SH-SY5Y (cell line): ENCODE results near the gene DAB1.

Source experiments
- GATA2 ChIP-seq: IDR thresholded peaks from 2 replicates; pipeline ENCODE4 v1.6.1; 2011; ENCODE audit warnings: mild to moderate bottlenecking, low read depth, low read length
- GATA3 ChIP-seq: IDR thresholded peaks from 2 replicates; pipeline ENCODE4 v1.6.1; 2011; ENCODE audit warnings: low read depth, mild to moderate bottlenecking, low read length, moderate library complexity

The DAB1 gene

DNA sequence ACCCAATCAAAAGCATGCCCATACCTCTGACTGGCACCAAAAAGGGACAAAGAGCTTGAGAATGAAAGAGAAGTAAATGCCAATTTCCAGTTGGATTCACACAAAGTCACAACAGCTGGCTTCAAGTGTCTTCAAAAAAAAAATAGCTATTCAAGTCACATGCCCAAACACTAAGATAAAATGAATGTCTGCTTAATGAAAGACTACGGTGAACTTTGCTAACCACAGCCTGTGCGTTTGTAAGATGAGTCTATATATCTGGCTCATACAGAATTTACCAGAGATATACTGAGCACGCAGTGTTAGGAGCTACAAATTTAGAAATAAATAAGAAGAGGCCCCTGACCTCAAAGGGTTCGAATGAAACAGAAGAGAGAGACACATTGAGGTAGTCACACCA, 73.2 kb downstream of the DAB1 start:
- TF ChIP-seq GATA3 (no peak), GATA2 (no peak)

DNA sequence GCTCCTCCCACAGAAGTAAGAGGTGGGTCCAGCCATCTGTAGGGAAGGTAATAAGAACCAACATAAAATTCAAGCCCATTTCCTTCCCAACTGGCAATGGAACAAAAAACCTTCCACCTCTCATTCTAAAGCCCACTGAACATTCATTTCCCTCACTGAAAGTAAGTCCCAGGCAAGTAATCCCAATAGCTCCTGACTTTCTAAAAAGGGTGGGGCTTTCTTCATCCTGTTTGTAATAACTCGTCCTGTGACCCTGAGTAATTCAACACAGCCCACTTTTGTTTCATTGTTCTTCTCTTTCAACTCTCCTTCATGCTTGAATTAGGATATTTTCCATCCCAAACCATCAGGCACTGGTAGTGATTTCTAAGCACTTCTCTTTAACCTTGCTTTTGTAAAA, 74.9 kb downstream of the DAB1 start:
- no peak for TF ChIP-seq GATA3

DNA sequence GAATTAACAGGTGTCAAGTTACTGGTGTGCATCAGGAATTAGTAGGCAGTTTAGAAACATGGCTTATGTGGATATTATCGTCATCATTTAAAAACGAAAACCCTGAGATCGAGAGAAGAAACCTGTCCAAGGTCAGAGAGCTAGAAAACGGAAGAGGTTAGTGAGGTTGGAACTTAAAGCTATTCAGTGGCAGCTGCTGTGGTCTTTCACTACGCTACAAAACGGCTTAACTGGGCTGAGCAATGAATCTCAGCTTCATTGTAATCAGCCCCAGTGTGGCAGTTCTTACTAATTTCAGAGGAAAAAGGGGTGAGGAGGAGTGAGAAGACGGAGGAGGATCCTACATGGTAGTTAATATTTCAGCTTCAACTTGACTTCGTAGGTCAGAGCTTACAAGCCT, 77.9 kb downstream of the DAB1 start:
- TF ChIP-seq GATA3 (no peak), GATA2 (no peak)

DNA sequence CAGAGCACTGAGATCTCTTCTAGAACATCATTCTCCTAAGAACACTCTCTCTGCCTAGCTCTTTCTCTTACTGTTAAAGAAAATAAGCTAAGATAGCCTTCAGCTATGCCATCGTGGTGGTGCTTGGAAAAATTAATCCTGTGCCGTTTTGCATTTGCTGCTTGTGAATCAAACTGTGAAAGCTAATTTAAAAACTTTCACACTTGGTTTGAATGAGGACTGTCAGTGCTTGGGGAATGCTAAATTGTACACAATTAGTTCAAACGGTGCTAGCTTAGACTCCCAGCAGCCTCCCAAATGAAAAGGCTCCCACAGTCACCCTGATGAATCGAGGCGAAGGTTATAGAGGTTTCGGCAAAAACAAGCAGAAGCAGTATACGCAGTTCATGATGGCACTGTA, 79.6 kb downstream of the DAB1 start:
- no peak for TF ChIP-seq GATA2
- no peak for TF ChIP-seq GATA3

DNA sequence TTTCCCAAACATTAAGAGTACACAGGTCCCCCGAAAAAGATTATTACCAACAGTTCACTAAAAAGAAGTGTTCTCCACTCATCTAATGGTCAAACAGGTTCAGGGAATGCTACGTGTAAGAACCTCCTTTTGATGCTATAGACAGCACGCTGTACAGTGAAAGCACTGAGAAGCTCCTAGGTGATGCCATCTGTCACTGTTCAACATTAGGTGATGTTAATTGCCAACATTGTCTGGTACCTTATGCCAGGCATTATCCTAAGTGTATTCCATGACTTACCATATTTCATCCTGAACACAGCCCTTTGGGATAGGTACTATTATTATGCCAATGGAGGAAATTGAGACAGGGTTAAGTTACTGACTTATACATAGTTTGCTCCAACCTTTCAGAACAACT, 82.1 kb downstream of the DAB1 start:
- TF ChIP-seq GATA3 = no peak
- TF ChIP-seq GATA2 = no peak

DNA sequence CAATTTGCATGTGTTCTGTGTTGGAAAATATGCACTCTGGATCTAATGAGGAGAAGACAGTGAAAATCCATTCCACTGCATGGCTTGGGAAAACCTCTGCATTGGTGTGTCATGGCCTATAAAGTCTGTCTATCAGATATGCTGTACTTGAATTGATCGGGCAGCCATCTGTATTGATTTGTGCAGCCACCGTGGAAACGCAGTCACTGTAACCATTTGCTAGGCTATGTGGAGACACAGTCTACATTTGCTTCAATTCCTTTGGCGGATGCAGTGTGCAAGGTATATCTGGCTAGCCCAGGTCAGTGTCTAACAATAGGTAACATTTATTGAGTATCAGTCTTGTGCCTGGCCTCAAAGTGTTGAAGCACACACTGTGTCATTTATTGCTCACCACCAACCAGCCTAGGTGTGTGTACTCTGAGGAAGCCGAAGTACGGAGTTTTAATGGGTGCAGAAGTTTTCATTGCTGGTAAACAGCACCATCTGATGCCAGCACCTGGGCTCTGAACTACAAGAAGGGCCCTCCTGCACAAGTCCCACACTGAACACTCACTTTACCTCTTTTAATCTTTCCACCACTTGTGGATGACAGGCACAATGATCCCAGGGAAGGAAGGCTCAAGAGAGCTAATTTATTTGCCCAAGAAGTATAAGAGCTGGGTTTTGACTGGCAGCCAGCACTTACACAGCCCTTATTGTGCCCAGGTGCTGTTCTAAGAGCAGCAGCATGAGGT, 83.4 kb downstream of the DAB1 start:
- TF ChIP-seq GATA2 = no peak

DNA sequence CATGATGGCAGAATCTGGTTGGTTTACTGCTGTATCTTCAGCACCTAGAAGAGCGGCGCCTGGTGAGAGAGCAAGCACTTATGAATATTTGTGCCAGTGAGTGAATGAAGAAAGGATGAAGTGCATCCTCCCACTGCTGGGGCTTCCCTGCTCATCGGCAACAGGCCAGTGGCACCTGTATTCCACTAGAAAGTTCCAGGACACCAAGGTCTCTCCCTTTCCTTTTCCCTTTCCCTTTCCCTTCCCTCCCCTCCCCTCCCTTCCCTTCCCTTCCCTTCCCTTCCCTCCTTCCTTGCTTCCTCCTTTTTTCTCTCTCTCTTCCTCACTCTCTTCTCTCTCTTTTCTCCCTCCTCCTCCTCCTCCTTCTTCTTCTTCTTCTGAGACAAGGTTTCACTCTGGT, 86.2 kb downstream of the DAB1 start:
- TF ChIP-seq GATA3 (no peak), GATA2 (no peak)

DNA sequence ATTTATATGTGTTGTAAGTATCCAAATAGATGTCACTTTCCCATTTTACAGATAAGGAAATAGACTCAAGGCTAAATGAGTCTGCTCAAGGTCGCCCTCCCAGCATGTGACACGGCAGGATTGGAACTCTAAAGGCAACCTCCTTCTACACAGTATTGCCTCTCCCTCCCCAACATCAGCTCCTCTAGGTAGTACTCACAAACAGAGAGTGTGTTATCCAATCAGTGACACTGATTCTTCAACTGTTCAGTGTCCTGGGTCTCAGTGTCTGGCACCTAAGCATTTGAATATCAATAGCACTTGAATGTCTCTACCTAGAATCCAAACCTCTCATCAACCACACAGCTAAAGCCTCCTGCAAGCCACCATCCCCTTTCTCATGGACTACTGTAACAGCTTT, 87.1 kb downstream of the DAB1 start:
- TF ChIP-seq GATA2 = no peak
- TF ChIP-seq GATA3 = no peak

DNA sequence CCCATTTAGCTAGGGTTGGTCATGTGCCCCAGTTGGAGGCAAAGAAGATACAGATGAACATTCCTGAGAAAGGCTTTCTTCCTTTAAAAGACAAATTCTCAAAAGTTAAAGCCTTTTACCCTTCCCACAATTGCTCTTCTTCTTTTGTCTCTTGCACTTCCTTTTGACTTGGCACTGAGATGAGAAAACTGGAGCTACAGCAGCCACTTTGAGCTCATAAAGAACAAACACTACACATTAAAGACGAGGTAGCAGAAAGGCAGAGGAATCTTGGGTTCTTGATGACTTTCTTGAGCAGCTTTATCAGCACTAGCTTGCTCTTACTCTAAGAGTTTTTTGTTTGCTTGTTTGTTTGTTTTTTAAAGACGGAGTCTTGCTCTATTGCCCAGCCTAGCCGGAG, 92.2 kb downstream of the DAB1 start:
- TF ChIP-seq GATA2 (no peak), GATA3 (no peak)

DNA sequence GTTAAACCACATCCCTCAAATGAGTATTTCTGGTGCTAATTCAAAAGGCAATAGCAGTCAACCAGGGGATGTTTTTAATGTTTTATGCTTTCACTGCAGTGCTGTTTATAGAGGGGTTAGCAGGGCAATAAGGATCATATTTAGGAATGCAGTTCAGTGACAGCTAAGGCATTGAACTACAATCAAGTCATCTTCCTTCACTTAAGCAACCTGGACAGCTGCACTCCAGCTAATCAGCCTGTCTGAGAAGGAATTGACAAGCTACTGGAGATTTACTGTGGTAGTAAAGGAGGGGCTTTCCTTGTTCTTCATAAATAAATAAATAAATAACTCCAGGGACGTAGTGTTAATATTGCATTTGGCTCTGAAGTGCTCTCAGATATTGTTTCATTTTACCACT, 93.9 kb downstream of the DAB1 start:
- TF ChIP-seq GATA2 (no peak), GATA3 (no peak)

DNA sequence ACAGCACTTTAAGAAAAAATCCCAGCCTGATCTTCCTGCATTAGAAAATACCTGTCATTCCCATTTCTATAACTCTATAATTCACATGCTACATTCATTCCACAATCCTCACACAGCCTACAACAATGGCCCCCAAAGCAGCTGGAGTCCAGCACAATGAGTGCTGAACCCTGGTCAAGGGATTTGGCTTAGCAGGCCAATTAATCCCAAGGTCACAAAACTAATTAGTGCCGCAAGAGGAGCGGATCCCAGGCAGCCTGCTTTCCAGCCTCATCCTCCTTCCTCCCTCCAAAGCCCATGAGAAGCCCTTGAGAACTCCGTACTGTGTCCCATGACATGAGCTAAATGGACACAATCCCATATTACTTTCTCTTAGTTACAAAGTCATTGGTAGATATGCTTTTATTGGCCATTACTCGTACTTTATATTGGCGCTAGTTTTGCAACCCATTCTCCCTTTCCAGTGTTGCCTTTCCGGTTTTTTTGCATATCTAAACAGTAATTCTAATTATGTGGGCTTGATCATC, 94.8 kb downstream of the DAB1 start:
- TF ChIP-seq GATA3 = no peak
- TF ChIP-seq GATA2 = no peak

DNA sequence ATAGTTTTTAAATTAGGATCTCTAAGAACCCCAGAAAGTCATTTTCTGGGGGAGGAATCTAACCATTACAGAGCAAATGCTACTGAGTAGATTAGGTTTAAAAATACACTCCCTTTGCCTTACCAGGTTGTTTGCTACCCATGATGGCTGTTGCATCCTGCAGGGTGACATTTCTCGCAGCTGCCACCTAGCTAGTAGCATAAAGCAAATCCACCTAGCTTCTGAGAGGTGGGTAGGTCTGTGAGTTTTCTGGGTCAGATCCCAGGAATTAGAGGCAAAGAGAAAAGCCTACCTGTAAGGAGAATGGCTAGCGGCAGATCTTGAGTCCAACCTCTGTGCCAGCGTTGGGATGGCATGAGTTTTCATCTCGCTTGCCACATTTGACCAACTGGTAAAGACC, 95.9 kb downstream of the DAB1 start:
- no peak for TF ChIP-seq GATA3

DNA sequence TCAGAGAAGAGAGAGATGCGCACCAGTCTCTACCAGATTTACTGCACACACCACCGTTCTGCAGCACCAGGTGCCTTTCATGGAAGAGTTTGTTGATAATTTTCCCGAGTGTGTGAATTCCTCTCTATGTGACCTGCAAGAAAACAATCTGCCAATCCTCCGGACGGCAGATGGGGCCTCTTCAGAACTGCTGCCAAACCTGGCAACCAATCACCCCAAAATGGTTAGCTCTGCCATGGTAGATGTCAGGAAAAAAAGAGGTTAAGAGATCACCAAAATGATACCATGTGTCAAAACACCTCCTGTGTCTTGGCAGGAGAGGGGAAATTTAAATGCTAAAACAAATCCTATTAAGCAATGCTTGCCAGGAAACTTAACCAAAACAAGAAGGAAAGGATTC, 96.5 kb downstream of the DAB1 start:
- TF ChIP-seq GATA2 (no peak), GATA3 (no peak)

DNA sequence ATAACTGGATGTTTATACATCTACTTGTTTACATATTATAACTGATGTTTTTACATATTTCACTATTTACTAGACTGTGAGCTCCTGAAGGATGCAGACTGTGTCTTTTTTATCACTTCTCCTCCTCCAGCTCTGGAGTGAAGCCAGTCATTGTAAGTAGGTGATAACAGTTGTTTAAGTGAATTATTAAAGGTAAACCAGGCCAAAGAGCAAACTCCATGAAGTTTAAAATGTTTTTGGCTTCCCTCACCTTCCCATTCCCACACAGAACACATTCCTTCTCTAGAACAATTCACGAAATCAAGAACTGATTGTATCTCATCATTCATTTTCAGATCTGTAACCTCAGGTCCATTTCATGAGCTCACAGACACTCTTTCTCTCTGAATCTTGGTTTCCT, 98.3 kb downstream of the DAB1 start:
- TF ChIP-seq GATA3 (no peak), GATA2 (no peak)

DNA sequence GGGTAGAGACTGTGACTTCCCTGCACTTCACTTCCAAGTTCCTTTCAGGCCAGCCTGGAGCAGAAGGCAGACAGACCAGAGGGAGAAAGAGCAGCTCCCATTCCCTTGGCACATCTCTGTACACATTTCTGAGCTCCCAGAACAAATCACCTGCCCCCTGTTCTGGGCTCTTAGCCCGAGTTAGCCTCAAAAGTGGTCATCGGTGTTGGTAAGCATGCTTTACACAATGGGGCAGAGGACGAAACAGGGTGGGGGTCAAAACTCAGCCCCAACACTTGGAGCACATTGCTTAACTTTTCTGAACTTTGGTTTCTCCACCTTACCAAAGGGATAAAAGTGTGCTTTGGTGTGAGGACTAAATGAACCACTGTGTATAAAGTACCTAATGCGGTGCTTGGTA, 98.7 kb downstream of the DAB1 start:
- TF ChIP-seq GATA2 (no peak), GATA3 (no peak)

DNA sequence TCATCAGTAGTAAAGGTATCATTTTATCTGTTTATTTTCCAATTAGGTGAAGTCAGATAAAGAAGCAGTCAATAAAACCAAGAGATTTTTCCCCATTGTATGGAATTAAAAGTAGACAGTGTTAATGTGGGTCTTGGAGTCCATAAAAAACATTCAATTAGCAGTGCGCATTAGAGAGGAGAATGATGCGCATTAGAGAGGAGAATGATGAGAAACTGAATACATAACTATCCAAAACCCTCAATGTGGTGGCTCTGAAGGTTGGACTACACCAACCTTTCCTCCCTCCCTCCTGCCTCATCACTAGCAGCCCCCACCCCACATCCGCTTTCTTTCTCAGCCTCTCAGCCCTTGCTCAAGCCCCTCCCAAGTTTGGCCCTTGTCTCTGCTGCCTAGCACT, 99.5 kb downstream of the DAB1 start:
- TF ChIP-seq GATA3 (no peak), GATA2 (no peak)
